Mammary epithelial cell (primary cell): ENCODE measurements around the gene LYRM7.

Experiments used
- EZH2 ChIP-seq: IDR thresholded peaks from 2 replicates; pipeline ENCODE4 v1.6.1; 2012; ENCODE audit warnings: low read length, inconsistent platforms, borderline replicate concordance
- TF ChIP-seq, protein P1 (sequence below), 2 donors: IDR thresholded peaks in 1 of 2; conservative IDR thresholded peaks in 1 of 2; 2 replicates each; pipeline ENCODE4 v1.5.1; 2011 to 2012; ENCODE audit warnings: inconsistent platforms in 2 of 2, low read length in 2 of 2, mild to moderate bottlenecking in 2 of 2, control low read depth in 1 of 2, low read depth in 1 of 2; ENCODE audit not compliant: insufficient read depth in 1 of 2; ENCODE audit errors: extremely low read depth in 1 of 2

GRCh38 chr5:131170540-131171275 is at the start of gene LYRM7:
- TF ChIP-seq EZH2: no peak
- TF ChIP-seq, protein P1, sequence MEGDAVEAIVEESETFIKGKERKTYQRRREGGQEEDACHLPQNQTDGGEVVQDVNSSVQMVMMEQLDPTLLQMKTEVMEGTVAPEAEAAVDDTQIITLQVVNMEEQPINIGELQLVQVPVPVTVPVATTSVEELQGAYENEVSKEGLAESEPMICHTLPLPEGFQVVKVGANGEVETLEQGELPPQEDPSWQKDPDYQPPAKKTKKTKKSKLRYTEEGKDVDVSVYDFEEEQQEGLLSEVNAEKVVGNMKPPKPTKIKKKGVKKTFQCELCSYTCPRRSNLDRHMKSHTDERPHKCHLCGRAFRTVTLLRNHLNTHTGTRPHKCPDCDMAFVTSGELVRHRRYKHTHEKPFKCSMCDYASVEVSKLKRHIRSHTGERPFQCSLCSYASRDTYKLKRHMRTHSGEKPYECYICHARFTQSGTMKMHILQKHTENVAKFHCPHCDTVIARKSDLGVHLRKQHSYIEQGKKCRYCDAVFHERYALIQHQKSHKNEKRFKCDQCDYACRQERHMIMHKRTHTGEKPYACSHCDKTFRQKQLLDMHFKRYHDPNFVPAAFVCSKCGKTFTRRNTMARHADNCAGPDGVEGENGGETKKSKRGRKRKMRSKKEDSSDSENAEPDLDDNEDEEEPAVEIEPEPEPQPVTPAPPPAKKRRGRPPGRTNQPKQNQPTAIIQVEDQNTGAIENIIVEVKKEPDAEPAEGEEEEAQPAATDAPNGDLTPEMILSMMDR (conservative IDR thresholded peaks at IDR 0.05 in 1 of 2, IDR thresholded peaks at IDR 0.05 in 1 of 2; ENCODE audit: extremely low read depth in 1 of 2, insufficient read depth in 1 of 2, low read depth in 1 of 2, low read length in 2 of 2): no peak
